ENCODE measurements around the gene PLA2G10. TPM values are rescaled to one million over a fixed set of nuclear protein-coding genes. Genes with fewer than 3 reads are reported as not detected.

PLA2G10 gene
- total and polyA plus RNA-seq, 2 of the 13 experiments (the other 11 are each of a cell fraction or from before 2014, with no cell fraction given) = not detected

GRCh38 chr16:14632693-14633569 lies 61.2 kb downstream of the PLA2G10 start, which contains the start of gene BFAR (continued):
- TF ChIP-seq ZXDC (CRISPR knock-in tag; IDR thresholded peaks at IDR 0.05) (peak; percentile 63; the same call in 1 of the 2 replicates), PBX3 (CRISPR knock-in tag; IDR thresholded peaks at IDR 0.05; ENCODE audit: borderline replicate concordance) (peak; percentile 31; the same call in 1 of the 2 replicates), AGO1 (IDR thresholded peaks at IDR 0.05; ENCODE audit: low read depth, low read length, poor library complexity, severe bottlenecking) (peak; percentile 55), NKX3-1 (CRISPR knock-in tag; IDR thresholded peaks at IDR 0.05) (peak; percentile 93; the same call in 1 of the 2 replicates), DRAP1 (CRISPR knock-in tag; IDR thresholded peaks at IDR 0.05) (peak; percentile 99), GTF2F1 (IDR thresholded peaks at IDR 0.05; ENCODE audit: low read length) (peak; percentile 92), U2AF1 (optimal IDR thresholded peaks at IDR 0.05; ENCODE audit: low read depth, low read length) (peak; percentile 95), ZSCAN31 (CRISPR knock-in tag; IDR thresholded peaks at IDR 0.05; ENCODE audit: low read depth) (no peak; the same call in 1 of the 2 replicates), CCDC6 (CRISPR knock-in tag; IDR thresholded peaks at IDR 0.05) (no peak; the same call in 1 of the 2 replicates), PHF21A (CRISPR knock-in tag; IDR thresholded peaks at IDR 0.05) (0 out of 2 replicates have a peak, but pooled peaks have one; percentile 56), POGZ (CRISPR knock-in tag; IDR thresholded peaks at IDR 0.05) (peak; percentile 80; the same call in 1 of the 2 replicates), SMARCE1 (IDR thresholded peaks at IDR 0.05; ENCODE audit: borderline replicate concordance) (no peak), ZNF451 (CRISPR knock-in tag; IDR thresholded peaks at IDR 0.05) (peak; percentile 61; the same call in 1 of the 2 replicates)
- TF ChIP-seq, protein P1, sequence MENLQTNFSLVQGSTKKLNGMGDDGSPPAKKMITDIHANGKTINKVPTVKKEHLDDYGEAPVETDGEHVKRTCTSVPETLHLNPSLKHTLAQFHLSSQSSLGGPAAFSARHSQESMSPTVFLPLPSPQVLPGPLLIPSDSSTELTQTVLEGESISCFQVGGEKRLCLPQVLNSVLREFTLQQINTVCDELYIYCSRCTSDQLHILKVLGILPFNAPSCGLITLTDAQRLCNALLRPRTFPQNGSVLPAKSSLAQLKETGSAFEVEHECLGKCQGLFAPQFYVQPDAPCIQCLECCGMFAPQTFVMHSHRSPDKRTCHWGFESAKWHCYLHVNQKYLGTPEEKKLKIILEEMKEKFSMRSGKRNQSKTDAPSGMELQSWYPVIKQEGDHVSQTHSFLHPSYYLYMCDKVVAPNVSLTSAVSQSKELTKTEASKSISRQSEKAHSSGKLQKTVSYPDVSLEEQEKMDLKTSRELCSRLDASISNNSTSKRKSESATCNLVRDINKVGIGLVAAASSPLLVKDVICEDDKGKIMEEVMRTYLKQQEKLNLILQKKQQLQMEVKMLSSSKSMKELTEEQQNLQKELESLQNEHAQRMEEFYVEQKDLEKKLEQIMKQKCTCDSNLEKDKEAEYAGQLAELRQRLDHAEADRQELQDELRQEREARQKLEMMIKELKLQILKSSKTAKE (CRISPR knock-in tag; IDR thresholded peaks at IDR 0.05; ENCODE audit: borderline replicate concordance) = no peak
- TF ChIP-seq, protein P2, sequence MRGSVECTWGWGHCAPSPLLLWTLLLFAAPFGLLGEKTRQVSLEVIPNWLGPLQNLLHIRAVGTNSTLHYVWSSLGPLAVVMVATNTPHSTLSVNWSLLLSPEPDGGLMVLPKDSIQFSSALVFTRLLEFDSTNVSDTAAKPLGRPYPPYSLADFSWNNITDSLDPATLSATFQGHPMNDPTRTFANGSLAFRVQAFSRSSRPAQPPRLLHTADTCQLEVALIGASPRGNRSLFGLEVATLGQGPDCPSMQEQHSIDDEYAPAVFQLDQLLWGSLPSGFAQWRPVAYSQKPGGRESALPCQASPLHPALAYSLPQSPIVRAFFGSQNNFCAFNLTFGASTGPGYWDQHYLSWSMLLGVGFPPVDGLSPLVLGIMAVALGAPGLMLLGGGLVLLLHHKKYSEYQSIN (CRISPR knock-in tag; IDR thresholded peaks at IDR 0.05; ENCODE audit: borderline replicate concordance) = no peak
- TF ChIP-seq, protein P3, sequence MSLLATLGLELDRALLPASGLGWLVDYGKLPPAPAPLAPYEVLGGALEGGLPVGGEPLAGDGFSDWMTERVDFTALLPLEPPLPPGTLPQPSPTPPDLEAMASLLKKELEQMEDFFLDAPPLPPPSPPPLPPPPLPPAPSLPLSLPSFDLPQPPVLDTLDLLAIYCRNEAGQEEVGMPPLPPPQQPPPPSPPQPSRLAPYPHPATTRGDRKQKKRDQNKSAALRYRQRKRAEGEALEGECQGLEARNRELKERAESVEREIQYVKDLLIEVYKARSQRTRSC (CRISPR knock-in tag; IDR thresholded peaks at IDR 0.05; ENCODE audit: low read depth) = peak; percentile 51; the same call in 1 of the 2 replicates
- TF ChIP-seq, protein P4, sequence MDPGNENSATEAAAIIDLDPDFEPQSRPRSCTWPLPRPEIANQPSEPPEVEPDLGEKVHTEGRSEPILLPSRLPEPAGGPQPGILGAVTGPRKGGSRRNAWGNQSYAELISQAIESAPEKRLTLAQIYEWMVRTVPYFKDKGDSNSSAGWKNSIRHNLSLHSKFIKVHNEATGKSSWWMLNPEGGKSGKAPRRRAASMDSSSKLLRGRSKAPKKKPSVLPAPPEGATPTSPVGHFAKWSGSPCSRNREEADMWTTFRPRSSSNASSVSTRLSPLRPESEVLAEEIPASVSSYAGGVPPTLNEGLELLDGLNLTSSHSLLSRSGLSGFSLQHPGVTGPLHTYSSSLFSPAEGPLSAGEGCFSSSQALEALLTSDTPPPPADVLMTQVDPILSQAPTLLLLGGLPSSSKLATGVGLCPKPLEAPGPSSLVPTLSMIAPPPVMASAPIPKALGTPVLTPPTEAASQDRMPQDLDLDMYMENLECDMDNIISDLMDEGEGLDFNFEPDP (CRISPR knock-in tag; conservative IDR thresholded peaks at IDR 0.05) = 0 out of 2 replicates have a peak, but pooled peaks have one; percentile 87

Data from HepG2 (cell line).